SU-DHL-6 (cell line): ENCODE results near the gene WDR74.
"Not testable (repeated sequence)": the region's sequence is repeated elsewhere in the genome, so short reads cannot be mapped to it uniquely, and the experiment has no call there.

Experiments
- H2AFZ ChIP-seq: fragments of 200-600 bp; sonication (generic); 2 replicates; pipeline ENCODE4 v1.6.1; 2014; ENCODE audit warnings: low read depth, mild to moderate bottlenecking, moderate library complexity, mixed read lengths, antibody characterized with exemption, low read length; ENCODE audit not compliant: severe bottlenecking
- H3F3A ChIP-seq: fragments of 200-600 bp; shearing (Covaris generic); 2 replicates; pipeline ENCODE4 v1.6.0; 2016; ENCODE audit warnings: antibody characterized with exemption, mild to moderate bottlenecking; ENCODE audit not compliant: insufficient read depth
- H3K27ac ChIP-seq: fragments of 200-600 bp; sonication (generic); 2 replicates; pipeline ENCODE4 v1.5.1; 2016; ENCODE audit warnings: low read depth, mild to moderate bottlenecking, low read length, moderate library complexity, mixed read lengths
- H3K27me3 ChIP-seq: fragments of 200-600 bp; sonication (generic), shearing (Covaris generic); 2 replicates; pipeline ENCODE4 v1.6.0; 2014; ENCODE audit warnings: mild to moderate bottlenecking, low read length
- H3K36me3 ChIP-seq: fragments of 200-600 bp; sonication (generic); 2 replicates; pipeline ENCODE4 v1.6.1; 2014; ENCODE audit warnings: mild to moderate bottlenecking, low read length, mixed read lengths
- H3K4me2 ChIP-seq: fragments of 300-600, 200-600 bp; shearing (Covaris generic), sonication (generic); 2 replicates; pipeline ENCODE4 v1.6.0; 2014; ENCODE audit warnings: low read length, low read depth, mild to moderate bottlenecking; ENCODE audit not compliant: poor library complexity, severe bottlenecking
- H3K4me3 ChIP-seq: fragments of 200-600 bp; sonication (generic); 2 replicates; pipeline ENCODE4 v1.5.1; 2014; ENCODE audit warnings: antibody characterized with exemption, low read length, mild to moderate bottlenecking, mixed read lengths; ENCODE audit not compliant: insufficient read depth, poor library complexity, severe bottlenecking
- H3K79me2 ChIP-seq: fragments of 200-600 bp; sonication (generic); 2 replicates; pipeline ENCODE4 v1.6.1; 2014; ENCODE audit warnings: mild to moderate bottlenecking, low read length, moderate library complexity; ENCODE audit not compliant: insufficient read depth
- H3K9ac ChIP-seq: fragments of 200-600 bp; sonication (generic); 2 replicates; pipeline ENCODE4 v1.7.0; 2014; ENCODE audit warnings: mild to moderate bottlenecking, low read length
- H3K9me2 ChIP-seq: fragments of 200-600 bp; sonication (generic); replicated peaks from 2 replicates; pipeline ENCODE4 v1.6.1; 2014; ENCODE audit warnings: low read length; ENCODE audit not compliant: insufficient read depth
- H3K9me3 ChIP-seq: fragments of 200-600 bp; sonication (generic); 2 replicates; pipeline ENCODE4 v1.6.1; 2014; ENCODE audit warnings: low read length, mixed read lengths; ENCODE audit not compliant: insufficient read depth
- H4K20me1 ChIP-seq: fragments of 200-600 bp; sonication (generic); 2 replicates; pipeline ENCODE4 v1.6.1; 2014; ENCODE audit warnings: low read depth, mild to moderate bottlenecking, antibody characterized with exemption, low read length, moderate library complexity, mixed read lengths
- CTCF ChIP-seq: fragments of 200-600 bp; sonication (generic); IDR thresholded peaks from one replicate; pipeline ENCODE4 v1.5.1; 2017; ENCODE audit warnings: antibody characterized with exemption, mild to moderate bottlenecking, low read length, moderate library complexity; ENCODE audit not compliant: insufficient read depth, poor library complexity, severe bottlenecking
- EZH2phosphoT487 ChIP-seq: fragments of 200-600 bp; sonication (generic), shearing (Covaris generic); conservative IDR thresholded peaks from 2 replicates; pipeline ENCODE4 v1.6.1; 2018; ENCODE audit warnings: mild to moderate bottlenecking, antibody characterized with exemption, low read length, moderate library complexity, mixed read lengths

WDR74 gene

GRCh38 chr11:62846177-62846576, 6.8 kb upstream of the WDR74 start:
- Histone ChIP-seq H3K36me3 (no peaks in the 10 kb centered on the region), H3K9ac (no peak overlapping the region), H3K27me3 (no peaks in the 10 kb centered on the region), H3K79me2 (no peaks in the 10 kb centered on the region), H3K27ac (no peak overlapping the region), H2AFZ (no peak overlapping the region), H4K20me1 (no peaks in the 10 kb centered on the region), H3K9me2 (no peaks in the 10 kb centered on the region), H3K9me3 (no peaks in the 10 kb centered on the region), H3K4me2 (no peak overlapping the region), H3F3A (peaks cover 41% of the 10 kb centered on the region), H3K4me3 (no peak overlapping the region)
- TF ChIP-seq CTCF: no peak
- TF ChIP-seq EZH2phosphoT487: no peak

GRCh38 chr11:62844154-62844553, 4.8 kb upstream of the WDR74 start:
- TF ChIP-seq EZH2phosphoT487 (no peak), CTCF (no peak)
- Histone ChIP-seq H4K20me1 (no peaks in the 10 kb centered on the region), H2AFZ (no peak overlapping the region)

GRCh38 chr11:62843466-62843865, 4.1 kb upstream of the WDR74 start:
- Histone ChIP-seq H3K27ac (no peak overlapping the region), H3K4me3 (no peak overlapping the region)

More at GRCh38 chr11:62844154-62844553, 4.8 kb upstream of the WDR74 start:
- H3K4me3 ChIP-seq: no peak overlapping the region
- H3K9me3 ChIP-seq: no peaks in the 10 kb centered on the region
- no peak overlapping the region for H3K4me2 ChIP-seq
- H3K27ac ChIP-seq: no peak overlapping the region
- no peaks in the 10 kb centered on the region for H3K9me2 ChIP-seq
- peaks cover 40% of the 10 kb centered on the region for H3F3A ChIP-seq
- H3K79me2 ChIP-seq: peaks cover 2% of the 10 kb centered on the region
- no peak overlapping the region for H3K9ac ChIP-seq
- H3K36me3 ChIP-seq: no peaks in the 10 kb centered on the region
- no peaks in the 10 kb centered on the region for H3K27me3 ChIP-seq

GRCh38 chr11:62842891-62843290, 3.5 kb upstream of the WDR74 start:
- not testable (repeated sequence) for H3K27ac ChIP-seq, H3K36me3 ChIP-seq, H3K9me3 ChIP-seq, H4K20me1 ChIP-seq, H3K9me2 ChIP-seq, H3K4me3 ChIP-seq, H3K27me3 ChIP-seq
- peak overlapping the region; percentile 96 for H3K4me2 ChIP-seq
- peak overlapping the region; percentile 84 for H2AFZ ChIP-seq
- peaks cover 14% of the 10 kb centered on the region for H3K79me2 ChIP-seq
- peak overlapping the region; percentile 69 for H3K9ac ChIP-seq
- H3F3A ChIP-seq: peaks cover 34% of the 10 kb centered on the region

More at GRCh38 chr11:62843466-62843865, 4.1 kb upstream of the WDR74 start:
- H3F3A ChIP-seq: peaks cover 39% of the 10 kb centered on the region
- H3K36me3 ChIP-seq: no peaks in the 10 kb centered on the region
- H3K9ac ChIP-seq: no peak overlapping the region
- H3K79me2 ChIP-seq: peaks cover 9% of the 10 kb centered on the region
- no peaks in the 10 kb centered on the region for H3K9me3 ChIP-seq
- no peak overlapping the region for H3K4me2 ChIP-seq
- H3K27me3 ChIP-seq: no peaks in the 10 kb centered on the region
- H3K9me2 ChIP-seq: no peaks in the 10 kb centered on the region
- H2AFZ ChIP-seq: no peak overlapping the region
- H4K20me1 ChIP-seq: no peaks in the 10 kb centered on the region
- TF ChIP-seq EZH2phosphoT487 (no peak), CTCF (no peak)
